ENCODE measurements around the gene CHST8.

DNA sequence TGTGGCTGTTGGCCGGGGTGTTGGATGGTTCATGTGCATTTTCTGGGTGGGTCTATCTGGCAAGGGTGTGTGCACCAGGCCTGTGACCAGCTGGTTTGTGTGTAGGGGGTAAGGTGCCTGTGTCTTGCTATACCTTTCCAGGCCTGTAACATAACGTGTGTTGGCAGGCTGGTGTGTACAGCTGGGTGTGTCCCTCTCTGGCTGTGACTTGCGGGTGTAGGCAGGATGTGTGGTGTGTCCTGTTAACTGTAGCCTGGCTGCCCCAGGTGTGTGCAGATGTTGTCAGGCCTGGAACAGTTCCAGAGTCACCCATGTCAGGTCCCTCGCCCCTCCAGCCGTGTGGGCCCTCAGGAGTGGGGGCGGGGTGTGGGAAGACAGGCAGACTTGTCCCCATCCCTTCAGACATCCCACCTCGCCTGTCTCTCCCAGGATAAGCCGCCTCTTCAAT, 184.7 kb downstream of the CHST8 start:
- TF ChIP-seq, protein P1, sequence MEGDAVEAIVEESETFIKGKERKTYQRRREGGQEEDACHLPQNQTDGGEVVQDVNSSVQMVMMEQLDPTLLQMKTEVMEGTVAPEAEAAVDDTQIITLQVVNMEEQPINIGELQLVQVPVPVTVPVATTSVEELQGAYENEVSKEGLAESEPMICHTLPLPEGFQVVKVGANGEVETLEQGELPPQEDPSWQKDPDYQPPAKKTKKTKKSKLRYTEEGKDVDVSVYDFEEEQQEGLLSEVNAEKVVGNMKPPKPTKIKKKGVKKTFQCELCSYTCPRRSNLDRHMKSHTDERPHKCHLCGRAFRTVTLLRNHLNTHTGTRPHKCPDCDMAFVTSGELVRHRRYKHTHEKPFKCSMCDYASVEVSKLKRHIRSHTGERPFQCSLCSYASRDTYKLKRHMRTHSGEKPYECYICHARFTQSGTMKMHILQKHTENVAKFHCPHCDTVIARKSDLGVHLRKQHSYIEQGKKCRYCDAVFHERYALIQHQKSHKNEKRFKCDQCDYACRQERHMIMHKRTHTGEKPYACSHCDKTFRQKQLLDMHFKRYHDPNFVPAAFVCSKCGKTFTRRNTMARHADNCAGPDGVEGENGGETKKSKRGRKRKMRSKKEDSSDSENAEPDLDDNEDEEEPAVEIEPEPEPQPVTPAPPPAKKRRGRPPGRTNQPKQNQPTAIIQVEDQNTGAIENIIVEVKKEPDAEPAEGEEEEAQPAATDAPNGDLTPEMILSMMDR (IDR thresholded peaks at IDR 0.05) = no peak
- no peak for TF ChIP-seq EP300 (IDR thresholded peaks at IDR 0.05)
